Activated effector memory CD4-positive, alpha-beta T cell treated with Interleukin-2 at 50 U/mL for 16 hours (primary cell): ENCODE data around the gene AMFR.
"Not testable (repeated sequence)": the region's sequence is repeated elsewhere in the genome, so short reads cannot be mapped to it uniquely, and the experiment has no call there.

Source experiments
- DNase-seq: peaks from one replicate; pipeline ENCODE4 v3.0.0-alpha.2; 2020

The AMFR gene

GRCh38 chr16:56423584-56424403, 1.6 kb downstream of the AMFR start:
- DNase-seq, result no peak

GRCh38 chr16:56422896-56423441, 2.4 kb downstream of the AMFR start:
- no peak for DNase-seq

- no peak for DNase-seq
Observed at GRCh38 chr16:56421976-56422669, 3.2 kb downstream of the AMFR start.

GRCh38 chr16:56421313-56421712, 4.0 kb downstream of the AMFR start:
- no peak for DNase-seq

- DNase-seq, result no peak
Observed at GRCh38 chr16:56420613-56421012, 4.7 kb downstream of the AMFR start.

GRCh38 chr16:56419740-56420548, 5.4 kb downstream of the AMFR start:
- DNase-seq, result no peak

GRCh38 chr16:56417138-56417537, 8.2 kb downstream of the AMFR start:
- DNase-seq, result no peak

GRCh38 chr16:56415875-56416274, 9.5 kb downstream of the AMFR start:
- DNase-seq, result no peak

- no peak for DNase-seq
Observed at GRCh38 chr16:56414366-56414765, 11.0 kb downstream of the AMFR start.

GRCh38 chr16:56413381-56413780, 12.0 kb downstream of the AMFR start:
- DNase-seq, result no peak

- no peak for DNase-seq
Observed at GRCh38 chr16:56411624-56412023, 13.7 kb downstream of the AMFR start.

- DNase-seq, result no peak
Observed at GRCh38 chr16:56411123-56411522, 14.2 kb downstream of the AMFR start.

- no peak for DNase-seq
Observed at GRCh38 chr16:56409195-56409594, 16.1 kb downstream of the AMFR start.

- no peak for DNase-seq
Observed at GRCh38 chr16:56408379-56409098, 16.8 kb downstream of the AMFR start.

GRCh38 chr16:56405977-56406672, 19.2 kb downstream of the AMFR start:
- no peak for DNase-seq

GRCh38 chr16:56401482-56401881, 23.9 kb downstream of the AMFR start:
- no peak for DNase-seq

GRCh38 chr16:56400458-56400857, 24.9 kb downstream of the AMFR start:
- no peak for DNase-seq

- no peak for DNase-seq
Observed at GRCh38 chr16:56399486-56399885, 25.9 kb downstream of the AMFR start.

GRCh38 chr16:56399047-56399446, 26.3 kb downstream of the AMFR start:
- no peak for DNase-seq

GRCh38 chr16:56396724-56397123, 28.6 kb downstream of the AMFR start:
- not testable (repeated sequence) for DNase-seq

GRCh38 chr16:56389554-56389953, 35.8 kb downstream of the AMFR start:
- DNase-seq, result no peak

GRCh38 chr16:56388209-56388608, 37.1 kb downstream of the AMFR start:
- DNase-seq, result no peak
